Stimulated activated CD4-positive, alpha-beta T cell treated with anti-CD3 and anti-CD28 coated beads, Interleukin-1b, Interleukin-23, amount 100 ng/mL, for 48 hours (primary cell): ENCODE measurements around the gene ADGRV1.
"Not testable (repeated sequence)": the region's sequence is repeated elsewhere in the genome, so short reads cannot be mapped to it uniquely, and the experiment has no call there.

ENCODE experiments used
- DNase-seq: peaks from one replicate; pipeline ENCODE4 v3.0.0-alpha.2; 2020

Gene ADGRV1

GRCh38 chr5:90598293-90598692 lies 39.7 kb downstream of the ADGRV1 start:
- no peak for DNase-seq

- DNase-seq, result not testable (repeated sequence)
Measured at GRCh38 chr5:90600307-90600706, 41.7 kb downstream of the ADGRV1 start.

GRCh38 chr5:90601468-90601867 lies 42.9 kb downstream of the ADGRV1 start:
- no peak for DNase-seq

GRCh38 chr5:90602681-90603080 lies 44.1 kb downstream of the ADGRV1 start:
- DNase-seq, result no peak

- DNase-seq, result no peak
Measured at GRCh38 chr5:90606539-90606938, 47.9 kb downstream of the ADGRV1 start.

- no peak for DNase-seq
Measured at GRCh38 chr5:90612919-90613318, 54.3 kb downstream of the ADGRV1 start.

- DNase-seq, result no peak
Measured at GRCh38 chr5:90613459-90613858, 54.9 kb downstream of the ADGRV1 start.

GRCh38 chr5:90613918-90614504 lies 55.4 kb downstream of the ADGRV1 start:
- no peak for DNase-seq

- DNase-seq, result no peak
Measured at GRCh38 chr5:90615355-90615754, 56.8 kb downstream of the ADGRV1 start.

- no peak for DNase-seq
Measured at GRCh38 chr5:90618071-90618470, 59.5 kb downstream of the ADGRV1 start.

- not testable (repeated sequence) for DNase-seq
Measured at GRCh38 chr5:90619762-90620161, 61.2 kb downstream of the ADGRV1 start.

- no peak for DNase-seq
Measured at GRCh38 chr5:90621848-90622247, 63.3 kb downstream of the ADGRV1 start.

GRCh38 chr5:90626493-90626892 lies 67.9 kb downstream of the ADGRV1 start:
- no peak for DNase-seq

GRCh38 chr5:90628492-90628891 lies 69.9 kb downstream of the ADGRV1 start:
- no peak for DNase-seq

GRCh38 chr5:90632791-90633190 lies 74.2 kb downstream of the ADGRV1 start:
- no peak for DNase-seq

GRCh38 chr5:90636948-90637347 lies 78.4 kb downstream of the ADGRV1 start:
- DNase-seq, result no peak

- DNase-seq, result no peak
Measured at GRCh38 chr5:90637731-90638130, 79.1 kb downstream of the ADGRV1 start.

- no peak for DNase-seq
Measured at GRCh38 chr5:90638878-90639277, 80.3 kb downstream of the ADGRV1 start.

- DNase-seq, result no peak
Measured at GRCh38 chr5:90640484-90641059, 82.0 kb downstream of the ADGRV1 start.

- DNase-seq, result no peak
Measured at GRCh38 chr5:90641528-90641927, 82.9 kb downstream of the ADGRV1 start.

- no peak for DNase-seq
Measured at GRCh38 chr5:90642706-90643229, 84.2 kb downstream of the ADGRV1 start.

GRCh38 chr5:90644132-90644531 lies 85.5 kb downstream of the ADGRV1 start:
- DNase-seq, result no peak

GRCh38 chr5:90645024-90645610 lies 86.5 kb downstream of the ADGRV1 start:
- DNase-seq, result no peak

GRCh38 chr5:90650767-90651166 lies 92.2 kb downstream of the ADGRV1 start:
- DNase-seq, result no peak

GRCh38 chr5:90654215-90654614 lies 95.6 kb downstream of the ADGRV1 start:
- no peak for DNase-seq
